Renal pelvis (tissue), 4 donors: ENCODE data around the gene IGFBP5. TPM values are rescaled to one million over a fixed set of nuclear protein-coding genes. Genes with fewer than 3 reads are reported as not detected.

Source experiments
- DNase-seq: peaks from one replicate; pipeline ENCODE4 v3.0.0-alpha.2; 2013
- polyA plus RNA-seq, 3 donors: library from polyadenylated mRNA; unstranded; fragments of 120-200 nt; gene quantifications; one replicate each; pipeline ENCODE4 v1.2.1, GENCODE V29; 2013; ENCODE audit not compliant: insufficient read length in 3 of 3

The IGFBP5 gene
- polyA plus RNA-seq, 3 donors = 267 to 355 (median 272) TPM

GRCh38 chr2:216692636-216693413 is 2.5 kb downstream of the IGFBP5 start:
- peak; percentile 89 for DNase-seq

GRCh38 chr2:216690853-216691741 is 4.3 kb downstream of the IGFBP5 start:
- DNase-seq = peak; percentile 88

- DNase-seq = no peak
Observed at GRCh38 chr2:216690456-216690852, 4.9 kb downstream of the IGFBP5 start.

- DNase-seq = no peak
Observed at GRCh38 chr2:216689397-216689796, 6.0 kb downstream of the IGFBP5 start.

GRCh38 chr2:216688731-216689340 is 6.5 kb downstream of the IGFBP5 start:
- no peak for DNase-seq

GRCh38 chr2:216687646-216688045 is 7.7 kb downstream of the IGFBP5 start:
- DNase-seq = no peak

GRCh38 chr2:216687111-216687510 is 8.2 kb downstream of the IGFBP5 start:
- DNase-seq = no peak

- DNase-seq = no peak
Observed at GRCh38 chr2:216685327-216685875, 9.9 kb downstream of the IGFBP5 start.

- DNase-seq = no peak
Observed at GRCh38 chr2:216683846-216684245, 11.5 kb downstream of the IGFBP5 start.

- no peak for DNase-seq
Observed at GRCh38 chr2:216681683-216682082, 13.7 kb downstream of the IGFBP5 start.

- no peak for DNase-seq
Observed at GRCh38 chr2:216680951-216681629, 14.3 kb downstream of the IGFBP5 start.

- no peak for DNase-seq
Observed at GRCh38 chr2:216679658-216680024, 15.7 kb downstream of the IGFBP5 start.

- no peak for DNase-seq
Observed at GRCh38 chr2:216678813-216679657, 16.3 kb downstream of the IGFBP5 start.

GRCh38 chr2:216678098-216678465 is 17.3 kb downstream of the IGFBP5 start:
- no peak for DNase-seq

- DNase-seq = no peak
Observed at GRCh38 chr2:216677439-216678097, 17.8 kb downstream of the IGFBP5 start.

- no peak for DNase-seq
Observed at GRCh38 chr2:216676630-216677029, 18.7 kb downstream of the IGFBP5 start.

GRCh38 chr2:216674376-216674775 is 21.0 kb downstream of the IGFBP5 start:
- DNase-seq = no peak

- no peak for DNase-seq
Observed at GRCh38 chr2:216673609-216674008, 21.7 kb downstream of the IGFBP5 start.

- DNase-seq = no peak
Observed at GRCh38 chr2:216673021-216673420, 22.3 kb downstream of the IGFBP5 start.

- DNase-seq = no peak
Observed at GRCh38 chr2:216672466-216672865, 22.9 kb downstream of the IGFBP5 start.
